ENCODE data around the gene DDX27.

DDX27 gene

GRCh38 chr20:49281913-49282467 is 62.8 kb downstream of the DDX27 start:
- TF ChIP-seq CTCF (IDR thresholded peaks at IDR 0.05; ENCODE audit: low read depth, low read length, missing control alignments): no peak

GRCh38 chr20:49282584-49283171 is 63.5 kb downstream of the DDX27 start:
- no peak overlapping the region for H3K4me3 ChIP-seq (ENCODE audit: low read depth, low read length)
- in situ Hi-C loops (cut with HindIII; ENCODE audit: low sequenced_read_pairs): no loop called here
- TF ChIP-seq CTCF (IDR thresholded peaks at IDR 0.05; ENCODE audit: low read depth, low read length, missing control alignments): no peak
- DNase-seq (ENCODE audit: low read depth): no peak

More at GRCh38 chr20:49281913-49282467, 62.8 kb downstream of the DDX27 start:
- H3K4me3 ChIP-seq (ENCODE audit: low read depth, low read length): no peak overlapping the region
- DNase-seq (ENCODE audit: low read depth): no peak
- in situ Hi-C loops (cut with HindIII; ENCODE audit: low sequenced_read_pairs): no loop called here

GRCh38 chr20:49283176-49283702 is 64.0 kb downstream of the DDX27 start:
- H3K4me3 ChIP-seq (ENCODE audit: low read depth, low read length): no peak overlapping the region
- in situ Hi-C loops (cut with HindIII; ENCODE audit: low sequenced_read_pairs): no loop called here
- no peak for DNase-seq (ENCODE audit: low read depth)
- TF ChIP-seq CTCF (IDR thresholded peaks at IDR 0.05; ENCODE audit: low read depth, low read length, missing control alignments): no peak

GRCh38 chr20:49283703-49284625 is 64.7 kb downstream of the DDX27 start:
- H3K4me3 ChIP-seq (ENCODE audit: low read depth, low read length): no peak overlapping the region
- DNase-seq (ENCODE audit: low read depth): no peak
- in situ Hi-C loops (cut with HindIII; ENCODE audit: low sequenced_read_pairs): no loop called here
- TF ChIP-seq CTCF (IDR thresholded peaks at IDR 0.05; ENCODE audit: low read depth, low read length, missing control alignments): no peak

- no peak overlapping the region for H3K4me3 ChIP-seq (ENCODE audit: low read depth, low read length)
- TF ChIP-seq CTCF (IDR thresholded peaks at IDR 0.05; ENCODE audit: low read depth, low read length, missing control alignments): no peak
- in situ Hi-C loops (cut with HindIII; ENCODE audit: low sequenced_read_pairs): loop anchor here (5.0 kb wide), 1 partner anchor 37 kb away; no protein-coding TSS in a partner anchor
- DNase-seq (ENCODE audit: low read depth): no peak
Measured at GRCh38 chr20:49284818-49285217, 65.6 kb downstream of the DDX27 start.

- no peak for DNase-seq (ENCODE audit: low read depth)
- in situ Hi-C loops (cut with HindIII; ENCODE audit: low sequenced_read_pairs): loop anchor here (5.0 kb wide), 1 partner anchor 37 kb away; no protein-coding TSS in a partner anchor
- no peak overlapping the region for H3K4me3 ChIP-seq (ENCODE audit: low read depth, low read length)
- TF ChIP-seq CTCF (IDR thresholded peaks at IDR 0.05; ENCODE audit: low read depth, low read length, missing control alignments): no peak
Measured at GRCh38 chr20:49285233-49285668, 66.0 kb downstream of the DDX27 start.
